ENCODE measurements around the gene DAB2. TPM values are rescaled to one million over a fixed set of nuclear protein-coding genes. Genes with fewer than 3 reads are reported as not detected.
A peak's percentile ranks its signal among the peaks of the same experiment; 100 is the strongest.

Gene DAB2
- total RNA-seq, 1 donor from 2014 or later, result 28.5 TPM

- no peak for TF ChIP-seq CTCF (IDR thresholded peaks at IDR 0.05; ENCODE audit: borderline replicate concordance)
- no peak for DNase-seq
- intact Hi-C loops (cut with micrococcal nuclease), result no loop called here
- Histone ChIP-seq H3K9me3 (replicated peaks) (no peaks in the 10 kb centered on the region), H3K4me1 (peaks cover 90% of the 10 kb centered on the region), H3K27ac (replicated peaks) (no peak overlapping the region), H3K27me3 (ENCODE audit: low read depth) (no peaks in the 10 kb centered on the region), H3K4me3 (no peak overlapping the region), H3K36me3 (peaks cover 3% of the 10 kb centered on the region)
These were observed 11.0 kb downstream of the DAB2 start for GRCh38 chr5:39413771-39414170.

GRCh38 chr5:39412721-39413394 is 11.9 kb downstream of the DAB2 start:
- Histone ChIP-seq H3K27me3 (ENCODE audit: low read depth) (no peaks in the 10 kb centered on the region), H3K36me3 (peaks cover 3% of the 10 kb centered on the region), H3K4me3 (no peak overlapping the region), H3K27ac (replicated peaks) (peak overlapping the region; percentile 52), H3K4me1 (peaks cover 92% of the 10 kb centered on the region), H3K9me3 (replicated peaks) (no peaks in the 10 kb centered on the region)
- no peak for DNase-seq
- TF ChIP-seq CTCF (IDR thresholded peaks at IDR 0.05; ENCODE audit: borderline replicate concordance), result no peak
- intact Hi-C loops (cut with micrococcal nuclease), result no loop called here

DNA sequence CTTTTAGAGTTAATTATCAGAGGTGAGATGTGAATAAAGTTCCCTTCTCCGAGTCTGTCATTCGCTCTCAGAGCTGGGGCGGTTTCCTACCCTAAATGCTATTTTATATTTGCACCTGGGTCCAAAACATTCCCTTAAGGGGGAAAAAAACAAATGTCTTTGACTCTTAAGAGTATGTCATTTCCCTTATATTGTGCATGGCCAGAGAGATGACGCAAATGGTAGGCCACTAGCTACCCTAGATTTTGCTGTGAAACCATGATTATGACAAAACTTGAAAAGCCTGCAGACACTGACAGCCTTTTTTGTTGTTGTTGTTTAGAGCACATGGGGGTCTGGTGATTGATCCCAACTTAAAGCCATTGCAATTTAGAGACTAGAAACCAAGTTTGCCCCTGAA is 12.8 kb downstream of the DAB2 start:
- peaks cover 85% of the 10 kb centered on the region for H3K4me1 ChIP-seq
- no peak overlapping the region for H3K4me3 ChIP-seq
- no peaks in the 10 kb centered on the region for H3K27me3 ChIP-seq (ENCODE audit: low read depth)
- intact Hi-C loops (cut with micrococcal nuclease), result no loop called here
- no peak for TF ChIP-seq CTCF (IDR thresholded peaks at IDR 0.05; ENCODE audit: borderline replicate concordance)
- H3K27ac ChIP-seq (replicated peaks), result peak overlapping the region; percentile 52
- no peaks in the 10 kb centered on the region for H3K9me3 ChIP-seq (replicated peaks)
- no peaks in the 10 kb centered on the region for H3K36me3 ChIP-seq
- DNase-seq, result no peak

DNA sequence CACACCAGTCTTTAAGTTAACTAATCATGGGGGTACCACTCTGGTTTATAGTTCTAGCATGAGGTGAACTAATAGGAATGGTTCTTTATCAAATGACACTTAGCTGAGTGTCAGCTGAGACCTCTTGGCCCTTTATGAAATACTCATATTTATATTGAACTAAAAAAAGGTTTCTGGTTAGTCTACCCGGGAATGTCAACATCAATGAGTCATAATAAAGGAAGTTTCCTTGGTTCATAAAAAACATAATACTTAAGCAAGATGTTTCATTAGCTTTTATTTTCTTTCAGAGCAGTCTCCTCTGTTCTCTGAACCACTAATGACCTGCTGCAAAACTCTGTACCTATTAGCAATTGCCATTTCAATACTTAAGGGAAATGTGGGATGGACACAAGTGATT is 13.7 kb downstream of the DAB2 start:
- intact Hi-C loops (cut with micrococcal nuclease), result no loop called here
- H3K27me3 ChIP-seq (ENCODE audit: low read depth), result no peaks in the 10 kb centered on the region
- H3K27ac ChIP-seq (replicated peaks), result peak overlapping the region; percentile 52
- no peaks in the 10 kb centered on the region for H3K9me3 ChIP-seq (replicated peaks)
- TF ChIP-seq CTCF (IDR thresholded peaks at IDR 0.05; ENCODE audit: borderline replicate concordance), result no peak
- peaks cover 79% of the 10 kb centered on the region for H3K4me1 ChIP-seq
- no peak for DNase-seq
- no peaks in the 10 kb centered on the region for H3K36me3 ChIP-seq
- no peak overlapping the region for H3K4me3 ChIP-seq

GRCh38 chr5:39409033-39409432 is 15.7 kb downstream of the DAB2 start:
- intact Hi-C loops (cut with micrococcal nuclease), result no loop called here
- Histone ChIP-seq H3K9me3 (replicated peaks) (no peaks in the 10 kb centered on the region), H3K27me3 (ENCODE audit: low read depth) (no peaks in the 10 kb centered on the region), H3K27ac (replicated peaks) (peak overlapping the region; percentile 5), H3K4me1 (peaks cover 61% of the 10 kb centered on the region), H3K4me3 (no peak overlapping the region), H3K36me3 (no peaks in the 10 kb centered on the region)
- DNase-seq, result no peak
- no peak for TF ChIP-seq CTCF (IDR thresholded peaks at IDR 0.05; ENCODE audit: borderline replicate concordance)

All from left ventricle myocardium inferior (tissue), 1 donor.